Nephron (organoid): ENCODE data around the gene NRG2.

Experiments used
- H3K27ac Mint-ChIP-seq, 3 experiments: 2 replicates each; pipeline ENCODE4 v1.8.0; 2020; ENCODE audit warnings: mixed read lengths in 3 of 3, mild to moderate bottlenecking in 2 of 3, moderate library complexity in 1 of 3
- H3K27me3 Mint-ChIP-seq: 2 replicates; pipeline ENCODE4 v1.8.0; 2021; ENCODE audit warnings: low read depth, mild to moderate bottlenecking, moderate library complexity, mixed read lengths
- H3K36me3 Mint-ChIP-seq: 2 replicates; pipeline ENCODE4 v1.8.0; 2020; ENCODE audit warnings: low read depth, mixed read lengths
- H3K4me1 Mint-ChIP-seq: 2 replicates; pipeline ENCODE4 v1.8.0; 2020; ENCODE audit warnings: mixed read lengths
- H3K4me3 Mint-ChIP-seq, 3 experiments: 2 replicates each; pipeline ENCODE4 v1.8.0; 2020; ENCODE audit warnings: mild to moderate bottlenecking in 3 of 3, mixed read lengths in 3 of 3, moderate library complexity in 2 of 3
- H3K9me3 Mint-ChIP-seq: 2 replicates; pipeline ENCODE4 v1.8.0; 2020; ENCODE audit warnings: mixed read lengths
- CTCF ChIP-seq, 3 experiments: fragments of 200-600 bp; sonication (generic); IDR thresholded peaks; one replicate each; pipeline ENCODE4 v1.5.0; 2021; ENCODE audit warnings: antibody characterized with exemption in 3 of 3; ENCODE audit not compliant: unreplicated experiment in 3 of 3

The NRG2 gene

GRCh38 chr5:139817362-139817761 is 225.7 kb downstream of the NRG2 start:
- Mint-ChIP-seq H3K9me3 (peaks cover 14% of the 10 kb centered on the region), H3K4me3 (no peak overlapping the region), H3K36me3 (no peaks in the 10 kb centered on the region), H3K4me1 (no peaks in the 10 kb centered on the region), H3K27ac (no peak overlapping the region), H3K27me3 (peaks cover 24% of the 10 kb centered on the region)
- TF ChIP-seq CTCF (IDR thresholded peaks at IDR 0.05; ENCODE audit: unreplicated experiment in 3 of 3): no peak

GRCh38 chr5:139816566-139816965 is 226.5 kb downstream of the NRG2 start:
- Mint-ChIP-seq H3K27me3 (peaks cover 28% of the 10 kb centered on the region), H3K4me1 (no peaks in the 10 kb centered on the region), H3K4me3 (no peak overlapping the region), H3K27ac (no peak overlapping the region), H3K36me3 (no peaks in the 10 kb centered on the region), H3K9me3 (peaks cover 14% of the 10 kb centered on the region)
- no peak for TF ChIP-seq CTCF (IDR thresholded peaks at IDR 0.05; ENCODE audit: unreplicated experiment in 3 of 3)

- H3K27ac Mint-ChIP-seq: no peak overlapping the region
- no peaks in the 10 kb centered on the region for H3K4me1 Mint-ChIP-seq
- H3K4me3 Mint-ChIP-seq: no peak overlapping the region
- peaks cover 14% of the 10 kb centered on the region for H3K27me3 Mint-ChIP-seq
- TF ChIP-seq CTCF (IDR thresholded peaks at IDR 0.05; ENCODE audit: unreplicated experiment in 3 of 3): no peak
- H3K36me3 Mint-ChIP-seq: no peaks in the 10 kb centered on the region
- peaks cover 14% of the 10 kb centered on the region for H3K9me3 Mint-ChIP-seq
Measured at GRCh38 chr5:139814704-139815280, 228.3 kb downstream of the NRG2 start.

GRCh38 chr5:139814191-139814601 is 228.9 kb downstream of the NRG2 start:
- H3K9me3 Mint-ChIP-seq: peaks cover 8% of the 10 kb centered on the region
- H3K4me1 Mint-ChIP-seq: no peaks in the 10 kb centered on the region
- peaks cover 10% of the 10 kb centered on the region for H3K27me3 Mint-ChIP-seq
- no peak overlapping the region for H3K27ac Mint-ChIP-seq
- no peak for TF ChIP-seq CTCF (IDR thresholded peaks at IDR 0.05; ENCODE audit: unreplicated experiment in 3 of 3)
- H3K36me3 Mint-ChIP-seq: no peaks in the 10 kb centered on the region
- no peak overlapping the region for H3K4me3 Mint-ChIP-seq

- peaks cover 15% of the 10 kb centered on the region for H3K27me3 Mint-ChIP-seq
- no peaks in the 10 kb centered on the region for H3K36me3 Mint-ChIP-seq
- TF ChIP-seq CTCF (IDR thresholded peaks at IDR 0.05; ENCODE audit: unreplicated experiment in 3 of 3): no peak
- peaks cover 4% of the 10 kb centered on the region for H3K9me3 Mint-ChIP-seq
- no peak overlapping the region for H3K27ac Mint-ChIP-seq
- H3K4me1 Mint-ChIP-seq: no peaks in the 10 kb centered on the region
- H3K4me3 Mint-ChIP-seq: no peak overlapping the region
Measured at GRCh38 chr5:139812836-139813805, 230.0 kb downstream of the NRG2 start.
